Measurements from ENCODE around the gene PTPRT.

- TF ChIP-seq CTCF (IDR thresholded peaks at IDR 0.05): no peak
- no peak for TF ChIP-seq POLR2A (IDR thresholded peaks at IDR 0.05)
Measured at GRCh38 chr20:42441196-42441863, 748.4 kb downstream of the PTPRT start.
